Measurements from ENCODE around the gene SMIM29. TPM values are rescaled to one million over a fixed set of nuclear protein-coding genes. Genes with fewer than 3 reads are reported as not detected.

The SMIM29 gene
- 17.0 and 60.5 TPM in 2 replicates for total RNA-seq

DNA sequence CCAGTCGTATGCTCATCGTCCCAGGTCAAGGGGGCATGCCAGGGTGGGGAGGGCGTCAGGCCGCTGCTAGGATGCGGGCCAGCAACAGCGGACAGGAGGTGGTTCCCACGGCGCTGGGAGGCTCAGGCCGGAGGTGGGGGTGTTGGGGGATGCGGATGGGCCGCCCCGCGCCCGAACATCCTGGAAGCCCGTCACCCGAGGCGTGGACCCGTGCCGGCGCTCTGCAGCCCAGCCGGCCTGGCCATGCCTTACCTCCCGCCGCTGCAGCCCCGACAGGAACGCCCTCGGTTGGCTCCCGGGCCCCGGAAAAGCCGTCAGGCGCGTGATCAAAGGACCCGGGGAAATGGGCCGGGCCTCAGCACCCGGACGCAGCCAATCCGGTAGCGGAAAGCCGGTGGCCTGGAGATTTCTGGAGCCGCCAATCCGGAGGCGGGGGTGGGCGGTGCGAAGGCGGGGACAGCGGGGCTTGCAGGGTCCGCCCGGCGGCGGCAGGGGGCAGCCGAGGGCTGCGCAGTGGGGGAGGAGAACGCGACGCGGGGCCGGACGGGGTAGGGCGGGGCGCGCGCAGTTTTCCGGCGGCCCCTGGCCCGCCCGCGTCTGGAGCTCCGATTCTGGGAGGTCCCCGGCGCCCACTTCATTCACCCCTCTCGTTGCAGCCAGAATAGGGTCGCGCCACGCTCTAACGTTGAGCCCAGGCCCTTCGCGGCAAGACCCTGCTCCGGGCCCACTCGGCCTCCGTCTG lies at the start of gene SMIM29:
SMIM29 (minus strand) TSS at position 280 of the 742 bp plus-strand sequence. CDS start 1,215 bp downstream, outside the sequence.

DNA sequence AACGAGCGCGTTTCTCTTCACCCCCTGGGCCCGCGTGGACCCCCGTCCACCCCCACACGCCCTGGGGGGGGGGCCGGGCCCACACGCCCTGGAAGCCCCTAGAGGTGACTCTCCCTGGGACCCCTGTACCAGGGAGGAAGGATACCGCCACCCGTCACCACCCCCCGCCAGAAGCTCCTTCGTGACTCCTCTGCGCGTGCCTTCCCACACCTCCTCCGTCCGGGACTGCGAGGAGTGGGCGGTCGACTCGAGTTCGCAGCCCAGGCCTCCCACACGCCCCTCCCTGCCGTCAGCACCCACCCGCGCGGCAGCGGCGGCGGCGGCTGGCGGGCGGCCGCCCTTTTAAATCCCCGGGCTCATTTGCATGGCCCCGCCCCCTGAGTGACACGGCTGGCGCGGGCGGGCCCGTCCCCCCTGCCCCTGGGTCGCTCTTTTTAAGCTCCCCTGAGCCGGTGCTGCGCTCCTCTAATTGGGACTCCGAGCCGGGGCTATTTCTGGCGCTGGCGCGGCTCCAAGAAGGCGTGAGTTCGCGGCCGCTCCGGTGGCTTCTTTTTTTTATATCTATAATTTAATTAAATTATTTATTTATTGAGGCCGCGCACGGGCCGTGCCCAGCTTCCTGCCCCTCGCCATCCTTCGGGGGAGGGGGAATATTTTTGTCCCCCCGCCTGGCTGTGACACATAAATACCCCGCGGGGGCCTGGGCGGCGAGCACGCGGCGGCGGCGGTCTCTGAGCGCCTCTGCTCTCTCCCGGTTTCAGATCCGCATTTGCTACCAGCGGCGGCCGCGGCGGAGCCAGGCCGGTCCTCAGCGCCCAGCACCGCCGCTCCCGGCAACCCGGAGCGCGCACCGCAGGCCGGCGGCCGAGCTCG lies 12.1 kb downstream of the SMIM29 start, which contains the start of gene HMGA1:
HMGA1 (plus strand) TSS at position 431 of the 873 bp plus-strand sequence. CDS start 3,908 bp downstream, outside the sequence.

Other genes starting within 250 kb of the SMIM29 start
- not detected in 2 replicates for gene GRM4, start 102.9 kb downstream of the SMIM29 start, total RNA-seq
- 452 and 889 TPM in 2 replicates for gene HMGA1, start 12.1 kb downstream of the SMIM29 start, total RNA-seq
- 22.8 and 33.9 TPM in 2 replicates for gene NUDT3, start 143.7 kb upstream of the SMIM29 start, total RNA-seq
- gene RPS10, start 177.1 kb upstream of the SMIM29 start, total RNA-seq: 3,746 and 5,516 TPM in 2 replicates
- gene PACSIN1, start 217.1 kb upstream of the SMIM29 start, total RNA-seq: not detected in 2 replicates